Activated CD4-positive, alpha-beta memory T cell treated with anti-CD3 and anti-CD28 coated beads, Interleukin-2, amount 10 ng/mL, durations not matched to agents 7 days and 5 days (primary cell): ENCODE measurements around the gene CALHM6. TPM values are rescaled to one million over a fixed set of nuclear protein-coding genes. Genes with fewer than 3 reads are reported as not detected.
A peak's percentile ranks its signal among the peaks of the same experiment; 100 is the strongest.
"Not testable (repeated sequence)": the region's sequence is repeated elsewhere in the genome, so short reads cannot be mapped to it uniquely, and the experiment has no call there.

Experiments used
- CTCF ChIA-PET: fragments of 350-600 bp; sonication (Branson Sonifier 250); formaldehyde crosslinking; loops from one replicate; lab custom pipeline; 2021; ENCODE audit warnings: antibody characterized with exemption, inconsistent platforms; lab: Charles Lee
- POLR2A ChIA-PET: fragments of 350-600 bp; sonication (Branson Sonifier 250); formaldehyde crosslinking; loops from one replicate; lab custom pipeline; 2021; ENCODE audit warnings: antibody characterized with exemption; lab: Charles Lee
- DNase-seq: peaks from one replicate; pipeline ENCODE4 v3.0.0-alpha.2; 2020
- H3K27ac Mint-ChIP-seq: one replicate; pipeline ENCODE4 v1.8.0; 2021; ENCODE audit warnings: mild to moderate bottlenecking, mixed read lengths
- H3K27me3 Mint-ChIP-seq: one replicate; pipeline ENCODE4 v1.8.0; 2021; ENCODE audit warnings: mixed read lengths
- H3K36me3 Mint-ChIP-seq: one replicate; pipeline ENCODE4 v1.8.0; 2021; ENCODE audit warnings: low read depth, mixed read lengths
- H3K4me1 Mint-ChIP-seq: one replicate; pipeline ENCODE4 v1.8.0; 2021; ENCODE audit warnings: mixed read lengths
- H3K4me3 Mint-ChIP-seq: one replicate; pipeline ENCODE4 v1.8.0; 2021; ENCODE audit warnings: mild to moderate bottlenecking, mixed read lengths
- H3K9me3 Mint-ChIP-seq: one replicate; pipeline ENCODE4 v1.8.0; 2021; ENCODE audit warnings: mixed read lengths
- total RNA-seq, 2 experiments: library from RNA; stranded (reverse); gene quantifications; one replicate each; pipeline ENCODE4 v1.2.3, GENCODE V29; 2021

The CALHM6 gene
- total RNA-seq, 2 experiments from 2014 or later, result 11.2 to 13.1 TPM

GRCh38 chr6:116467096-116467495 is 5.9 kb downstream of the CALHM6 start:
- Mint-ChIP-seq H3K9me3 (no peaks in the 10 kb centered on the region), H3K36me3 (peaks cover 9% of the 10 kb centered on the region), H3K4me3 (no peak overlapping the region), H3K27ac (no peak overlapping the region), H3K4me1 (peaks cover 38% of the 10 kb centered on the region), H3K27me3 (peaks cover 38% of the 10 kb centered on the region)
- DNase-seq, result no peak
- CTCF ChIA-PET, result no interaction called here
- POLR2A ChIA-PET, result no interaction called here

DNA sequence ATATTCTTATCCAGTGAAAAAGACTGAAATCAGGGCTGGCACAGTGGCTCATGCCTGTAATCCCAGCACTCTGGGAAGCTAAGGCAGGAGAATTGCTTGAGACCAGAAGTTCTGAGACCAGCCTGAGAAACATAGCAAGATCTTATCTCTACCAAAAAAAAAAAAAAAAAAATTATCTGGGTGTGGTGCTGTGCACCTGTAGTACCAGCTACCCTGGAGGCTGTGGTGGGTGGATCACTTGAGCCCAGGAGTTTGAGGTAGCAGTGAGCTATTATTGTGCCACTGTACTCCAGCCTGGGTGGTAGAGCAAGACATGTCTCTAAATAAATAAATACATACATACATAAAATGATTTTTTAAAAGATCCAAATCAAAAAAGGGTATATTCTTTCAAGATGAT is 6.3 kb downstream of the CALHM6 start:
- POLR2A ChIA-PET, result no interaction called here

DNA sequence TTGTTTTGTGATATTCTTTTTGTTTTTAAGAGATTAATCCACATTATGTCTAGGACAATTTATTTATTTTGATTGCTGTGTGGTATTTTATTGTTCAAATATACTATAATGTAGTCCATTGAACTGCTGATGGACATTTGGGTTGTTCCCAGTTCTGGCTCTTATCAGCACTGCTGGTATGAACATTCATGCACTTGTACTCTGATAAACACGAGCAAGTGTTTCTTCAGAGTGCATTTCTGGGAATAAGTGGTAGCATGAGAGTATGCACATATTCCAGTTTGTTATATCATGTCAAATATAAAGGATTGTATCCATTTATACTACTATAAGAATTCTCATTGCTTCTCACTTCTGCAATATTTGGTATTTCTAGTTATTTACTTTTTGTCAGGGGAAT is 7.1 kb downstream of the CALHM6 start:
- CTCF ChIA-PET, result no interaction called here

More for the DNA sequence above, 6.3 kb downstream of the CALHM6 start:
- no peak for DNase-seq
- no peaks in the 10 kb centered on the region for H3K9me3 Mint-ChIP-seq
- no peak overlapping the region for H3K27ac Mint-ChIP-seq
- CTCF ChIA-PET, result no interaction called here
- H3K4me1 Mint-ChIP-seq, result peaks cover 36% of the 10 kb centered on the region
- peaks cover 7% of the 10 kb centered on the region for H3K36me3 Mint-ChIP-seq
- peaks cover 35% of the 10 kb centered on the region for H3K27me3 Mint-ChIP-seq
- H3K4me3 Mint-ChIP-seq, result no peak overlapping the region

GRCh38 chr6:116471531-116471930 is 10.4 kb downstream of the CALHM6 start:
- no peaks in the 10 kb centered on the region for H3K9me3 Mint-ChIP-seq
- peaks cover 33% of the 10 kb centered on the region for H3K4me1 Mint-ChIP-seq
- H3K27ac Mint-ChIP-seq, result no peak overlapping the region
- CTCF ChIA-PET, result no interaction called here
- POLR2A ChIA-PET, result no interaction called here
- H3K27me3 Mint-ChIP-seq, result peaks cover 21% of the 10 kb centered on the region
- no peaks in the 10 kb centered on the region for H3K36me3 Mint-ChIP-seq
- no peak overlapping the region for H3K4me3 Mint-ChIP-seq
- no peak for DNase-seq

More for the DNA sequence above, 7.1 kb downstream of the CALHM6 start:
- Mint-ChIP-seq H3K9me3 (no peaks in the 10 kb centered on the region), H3K27me3 (peaks cover 29% of the 10 kb centered on the region), H3K27ac (no peak overlapping the region), H3K36me3 (peaks cover under 1% of the 10 kb centered on the region), H3K4me1 (peaks cover 29% of the 10 kb centered on the region), H3K4me3 (no peak overlapping the region)
- DNase-seq, result no peak
- POLR2A ChIA-PET, result no interaction called here

DNA sequence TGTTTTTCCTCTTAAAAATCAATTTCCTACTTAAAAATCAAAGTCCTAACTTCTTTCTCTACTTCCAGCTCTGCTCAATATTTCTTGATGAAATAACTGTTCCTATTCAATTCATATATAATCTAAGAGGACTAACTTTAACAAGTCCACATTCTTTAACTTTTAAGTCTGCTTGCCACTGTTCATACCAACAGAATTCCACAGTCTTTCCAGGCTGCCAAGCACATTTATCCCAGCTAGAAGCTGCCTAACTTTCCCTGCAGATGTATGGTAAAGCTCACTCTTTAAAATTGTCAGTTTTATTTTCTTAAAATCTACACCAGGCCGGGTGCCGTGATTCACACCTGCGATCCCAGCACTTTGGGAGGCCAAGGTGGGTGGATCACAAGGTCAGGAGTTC is 11.5 kb downstream of the CALHM6 start:
- ChIA-PET CTCF (no interaction called here), POLR2A (no interaction called here)
- no peaks in the 10 kb centered on the region for H3K9me3 Mint-ChIP-seq
- peaks cover 27% of the 10 kb centered on the region for H3K4me1 Mint-ChIP-seq
- H3K4me3 Mint-ChIP-seq, result no peak overlapping the region
- no peaks in the 10 kb centered on the region for H3K36me3 Mint-ChIP-seq
- H3K27ac Mint-ChIP-seq, result no peak overlapping the region
- peaks cover 25% of the 10 kb centered on the region for H3K27me3 Mint-ChIP-seq
- DNase-seq, result no peak

- no peak for DNase-seq
- Mint-ChIP-seq H3K27ac (peak overlapping the region; percentile 57), H3K4me1 (peaks cover 25% of the 10 kb centered on the region), H3K4me3 (no peak overlapping the region), H3K9me3 (no peaks in the 10 kb centered on the region), H3K36me3 (no peaks in the 10 kb centered on the region), H3K27me3 (peaks cover 19% of the 10 kb centered on the region)
- ChIA-PET POLR2A (interaction anchor here (2.2 kb wide), 1 partner anchor 196 kb away, joined by 5 read pairs; the partner anchor contains the start of gene TSPYL1), CTCF (interaction anchor here (1.2 kb wide), 1 partner anchor 11 kb away, joined by 4 read pairs; no protein-coding TSS in a partner anchor)
Measured at GRCh38 chr6:116475141-116475540, 14.0 kb downstream of the CALHM6 start.

GRCh38 chr6:116476002-116476678 is 15.0 kb downstream of the CALHM6 start:
- peak; percentile 69 for DNase-seq
- peak overlapping the region; percentile 57 for H3K27ac Mint-ChIP-seq
- H3K36me3 Mint-ChIP-seq, result no peaks in the 10 kb centered on the region
- H3K4me3 Mint-ChIP-seq, result no peak overlapping the region
- peaks cover 25% of the 10 kb centered on the region for H3K4me1 Mint-ChIP-seq
- CTCF ChIA-PET, result no interaction called here
- H3K27me3 Mint-ChIP-seq, result peaks cover 18% of the 10 kb centered on the region
- H3K9me3 Mint-ChIP-seq, result no peaks in the 10 kb centered on the region
- POLR2A ChIA-PET, result interaction anchor here (2.2 kb wide), 1 partner anchor 197 kb away, joined by 5 read pairs; the partner anchor contains the start of gene TSPYL1

DNA sequence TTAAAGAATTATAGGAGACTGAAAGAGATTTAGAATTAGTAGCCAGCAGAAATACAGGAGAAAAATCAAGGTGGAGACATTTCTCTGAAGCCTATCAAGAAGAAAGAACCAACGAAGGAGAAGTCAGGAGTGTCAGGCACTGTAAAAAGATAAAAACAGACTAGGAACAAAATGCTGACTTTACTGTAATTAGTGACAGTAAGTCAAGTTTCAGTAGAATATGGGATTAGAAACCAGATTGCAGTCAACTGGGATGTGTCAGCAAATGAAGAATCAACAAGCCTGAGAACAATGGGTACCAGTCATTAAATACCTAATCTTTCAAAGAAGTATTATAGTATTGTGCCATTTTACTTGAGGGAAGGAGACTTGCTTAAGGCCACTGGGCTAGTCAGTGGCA is 21.6 kb downstream of the CALHM6 start:
- ChIA-PET POLR2A (no interaction called here), CTCF (interaction anchor here (1.1 kb wide), 1 partner anchor 30 kb away, joined by 3 read pairs; no protein-coding TSS in a partner anchor)
- Mint-ChIP-seq H3K36me3 (no peaks in the 10 kb centered on the region), H3K27me3 (peaks cover 42% of the 10 kb centered on the region), H3K4me1 (no peaks in the 10 kb centered on the region), H3K27ac (no peak overlapping the region), H3K9me3 (no peaks in the 10 kb centered on the region), H3K4me3 (no peak overlapping the region)
- no peak for DNase-seq

GRCh38 chr6:116483616-116484015 is 22.4 kb downstream of the CALHM6 start:
- no peaks in the 10 kb centered on the region for H3K4me1 Mint-ChIP-seq
- no peak overlapping the region for H3K4me3 Mint-ChIP-seq
- H3K27ac Mint-ChIP-seq, result no peak overlapping the region
- CTCF ChIA-PET, result interaction anchor here (1.1 kb wide), 1 partner anchor 30 kb away, joined by 3 read pairs; no protein-coding TSS in a partner anchor
- POLR2A ChIA-PET, result no interaction called here
- no peaks in the 10 kb centered on the region for H3K36me3 Mint-ChIP-seq
- H3K9me3 Mint-ChIP-seq, result no peaks in the 10 kb centered on the region
- peaks cover 44% of the 10 kb centered on the region for H3K27me3 Mint-ChIP-seq
- DNase-seq, result no peak

DNA sequence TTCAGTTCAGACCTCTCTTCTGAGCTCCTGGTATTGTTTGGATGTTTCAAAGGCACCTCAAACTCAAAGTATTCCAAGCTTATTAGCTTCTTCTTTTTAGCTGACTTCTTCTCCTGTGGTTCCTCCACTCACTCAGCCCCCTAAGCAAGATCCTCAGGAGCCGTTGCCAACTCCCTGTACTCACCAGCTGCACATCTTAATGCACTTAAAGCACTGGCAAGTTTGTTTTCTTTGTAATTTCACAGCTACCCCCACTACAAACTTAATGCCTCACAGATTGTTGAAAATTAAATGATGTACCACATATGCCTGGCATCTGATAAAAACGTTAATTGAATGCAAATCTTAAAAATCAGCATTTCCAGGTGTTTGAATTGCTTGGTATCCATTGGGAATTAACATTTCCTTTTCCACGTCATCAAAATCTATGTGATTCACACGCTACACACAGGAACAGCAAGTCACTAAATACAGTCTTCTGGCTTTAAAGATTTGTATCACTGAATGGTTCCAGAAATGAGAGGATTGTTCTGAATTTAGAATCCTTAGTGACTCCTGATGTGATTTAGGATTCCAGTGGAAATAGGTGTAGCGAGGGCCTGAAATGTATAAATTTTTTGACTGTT is 24.5 kb downstream of the CALHM6 start:
- Mint-ChIP-seq H3K4me3 (no peak overlapping the region), H3K9me3 (no peaks in the 10 kb centered on the region), H3K27me3 (peaks cover 54% of the 10 kb centered on the region), H3K36me3 (no peaks in the 10 kb centered on the region), H3K4me1 (no peaks in the 10 kb centered on the region), H3K27ac (no peak overlapping the region)
- DNase-seq, result no peak
- ChIA-PET POLR2A (no interaction called here), CTCF (no interaction called here)

- Mint-ChIP-seq H3K27ac (no peak overlapping the region), H3K27me3 (peaks cover 34% of the 10 kb centered on the region), H3K36me3 (no peaks in the 10 kb centered on the region), H3K4me1 (no peaks in the 10 kb centered on the region), H3K4me3 (no peak overlapping the region), H3K9me3 (no peaks in the 10 kb centered on the region)
- CTCF ChIA-PET, result no interaction called here
- no peak for DNase-seq
- POLR2A ChIA-PET, result no interaction called here
Measured at GRCh38 chr6:116491610-116492330, 30.6 kb downstream of the CALHM6 start.

DNA sequence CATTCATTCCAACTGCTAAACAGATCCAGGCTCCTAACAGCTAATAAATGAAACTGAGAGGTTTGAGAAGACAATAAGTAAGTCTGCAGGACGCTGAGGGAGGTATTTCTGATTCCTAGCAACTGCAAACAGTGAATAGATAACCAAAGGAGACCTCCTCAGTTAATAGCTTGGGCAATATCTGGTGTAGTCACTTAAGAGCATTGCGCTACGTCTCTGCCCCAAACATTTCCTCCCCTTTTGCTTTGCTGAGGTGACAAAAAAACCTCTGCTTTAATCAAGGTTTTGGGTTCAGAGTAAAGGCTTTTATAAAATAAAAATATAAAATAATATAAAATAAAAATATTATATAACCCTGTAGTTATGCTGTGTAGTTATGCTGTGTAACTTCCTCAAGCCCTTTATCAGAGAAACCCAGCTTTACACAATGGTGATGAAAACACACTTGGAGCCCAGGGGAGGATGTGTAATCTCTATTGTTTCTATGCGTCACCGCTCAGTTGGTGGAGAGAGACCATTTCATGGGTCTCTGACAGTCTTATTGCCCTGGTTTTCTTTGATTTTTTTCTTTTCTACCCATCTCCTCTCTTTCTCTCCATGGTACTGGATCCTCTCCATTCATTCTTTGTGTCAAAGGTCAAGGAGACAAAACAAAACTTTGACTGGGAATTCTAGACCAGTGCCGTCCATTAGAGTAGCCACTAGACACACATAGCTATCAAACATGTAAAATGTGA is 31.3 kb downstream of the CALHM6 start:
- H3K27ac Mint-ChIP-seq, result no peak overlapping the region
- CTCF ChIA-PET, result no interaction called here
- H3K9me3 Mint-ChIP-seq, result no peaks in the 10 kb centered on the region
- H3K4me3 Mint-ChIP-seq, result no peak overlapping the region
- peaks cover 30% of the 10 kb centered on the region for H3K27me3 Mint-ChIP-seq
- H3K4me1 Mint-ChIP-seq, result no peaks in the 10 kb centered on the region
- DNase-seq, result no peak
- POLR2A ChIA-PET, result no interaction called here
- H3K36me3 Mint-ChIP-seq, result no peaks in the 10 kb centered on the region

GRCh38 chr6:116495161-116495560 is 34.0 kb downstream of the CALHM6 start:
- CTCF ChIA-PET, H3K9me3 Mint-ChIP-seq, POLR2A ChIA-PET, H3K4me3 Mint-ChIP-seq, H3K36me3 Mint-ChIP-seq, DNase-seq, H3K27ac Mint-ChIP-seq, H3K4me1 Mint-ChIP-seq: not testable (repeated sequence)
- H3K27me3 Mint-ChIP-seq, result peaks cover 29% of the 10 kb centered on the region
